Osteoblast (primary cell): ENCODE data around the gene HHATL. TPM values are rescaled to one million over a fixed set of nuclear protein-coding genes. Genes with fewer than 3 reads are reported as not detected.
A peak's percentile ranks its signal among the peaks of the same experiment; 100 is the strongest.

Experiments
- DNase-seq: peaks from one replicate; pipeline ENCODE4 v3.0.0; 2011; ENCODE audit warnings: low spot score, mixed read lengths; ENCODE audit not compliant: insufficient read length; ENCODE audit errors: missing footprints
- H2AFZ ChIP-seq: 2 replicates; pipeline ENCODE4 v1.6.0; 2011; ENCODE audit warnings: mild to moderate bottlenecking, low read length
- H3K27ac ChIP-seq: 2 replicates; pipeline ENCODE4 v1.5.1; 2011; ENCODE audit warnings: mild to moderate bottlenecking, low read depth, low read length, moderate library complexity
- H3K27me3 ChIP-seq: 2 replicates; pipeline ENCODE4 v1.6.0; 2012; ENCODE audit warnings: mild to moderate bottlenecking, control low read depth, inconsistent platforms, low read length, moderate library complexity; ENCODE audit not compliant: insufficient read depth
- H3K36me3 ChIP-seq: 2 replicates; pipeline ENCODE4 v1.5.1; 2011; ENCODE audit warnings: mild to moderate bottlenecking, low read length, control low read depth, moderate library complexity; ENCODE audit not compliant: insufficient read depth
- H3K4me1 ChIP-seq: 2 replicates; pipeline ENCODE4 v1.5.1; 2011; ENCODE audit warnings: mild to moderate bottlenecking, low read length, control low read depth, moderate library complexity; ENCODE audit not compliant: insufficient read depth
- H3K4me2 ChIP-seq: 2 replicates; pipeline ENCODE4 v1.6.0; 2011; ENCODE audit warnings: mild to moderate bottlenecking, low read length; ENCODE audit not compliant: insufficient read depth
- H3K4me3 ChIP-seq: fragments of 200-600 bp; sonication (generic); 3 replicates; pipeline ENCODE4 v1.5.1; 2012; ENCODE audit warnings: mild to moderate bottlenecking, low read length, inconsistent platforms; ENCODE audit not compliant: insufficient read depth
- H3K79me2 ChIP-seq: 2 replicates; pipeline ENCODE4 v1.6.0; 2012; ENCODE audit warnings: mild to moderate bottlenecking, low read length, control low read depth, inconsistent platforms; ENCODE audit not compliant: insufficient read depth
- H3K9me3 ChIP-seq: 2 replicates; pipeline ENCODE4 v1.5.1; 2011; ENCODE audit warnings: low read depth, low read length, control low read depth
- H4K20me1 ChIP-seq: 2 replicates; pipeline ENCODE4 v1.6.0; 2012; ENCODE audit warnings: mild to moderate bottlenecking, low read length, control low read depth; ENCODE audit not compliant: insufficient read depth
- CTCF ChIP-seq: IDR thresholded peaks from 2 replicates; pipeline ENCODE4 v1.5.1; 2011; ENCODE audit warnings: mild to moderate bottlenecking, low read depth, low read length, moderate library complexity; ENCODE audit errors: extremely low read depth
- total RNA-seq: library from RNA; depleted of rRNA; stranded (reverse); fragments of >200 nt; gene quantifications from 2 replicates; pipeline ENCODE4 v1.2.3, GENCODE V29; 2012

Gene HHATL
- total RNA-seq, 1 donor = not detected

- Histone ChIP-seq H3K9me3 (no peaks in the 10 kb centered on the region), H4K20me1 (peaks cover 2% of the 10 kb centered on the region), H3K4me1 (peaks cover 15% of the 10 kb centered on the region), H3K36me3 (no peaks in the 10 kb centered on the region), H3K27ac (no peak overlapping the region), H3K79me2 (no peaks in the 10 kb centered on the region), H3K4me2 (no peak overlapping the region), H3K4me3 (no peak overlapping the region), H2AFZ (no peak overlapping the region), H3K27me3 (peaks cover 18% of the 10 kb centered on the region)
- no peak for TF ChIP-seq CTCF
- DNase-seq = no peak
These were observed 21.1 kb downstream of the HHATL start for GRCh38 chr3:42681361-42682038.

GRCh38 chr3:42680806-42681205, 21.8 kb downstream of the HHATL start:
- no peak for TF ChIP-seq CTCF
- H2AFZ ChIP-seq = no peak overlapping the region
- H3K36me3 ChIP-seq = no peaks in the 10 kb centered on the region
- no peak overlapping the region for H3K27ac ChIP-seq
- DNase-seq = peak; percentile 87
- no peaks in the 10 kb centered on the region for H3K79me2 ChIP-seq
- peaks cover 11% of the 10 kb centered on the region for H3K27me3 ChIP-seq
- H3K4me1 ChIP-seq = peaks cover 15% of the 10 kb centered on the region
- peaks cover 1% of the 10 kb centered on the region for H3K9me3 ChIP-seq
- no peak overlapping the region for H3K4me2 ChIP-seq
- no peak overlapping the region for H3K4me3 ChIP-seq
- peaks cover 2% of the 10 kb centered on the region for H4K20me1 ChIP-seq

GRCh38 chr3:42680271-42680670, 22.3 kb downstream of the HHATL start:
- H3K4me2 ChIP-seq = no peak overlapping the region
- no peak overlapping the region for H3K4me3 ChIP-seq
- peaks cover 7% of the 10 kb centered on the region for H3K27me3 ChIP-seq
- TF ChIP-seq CTCF = no peak
- H3K27ac ChIP-seq = no peak overlapping the region
- DNase-seq = peak; percentile 84
- H3K9me3 ChIP-seq = peaks cover 2% of the 10 kb centered on the region
- H4K20me1 ChIP-seq = peaks cover 2% of the 10 kb centered on the region
- H3K36me3 ChIP-seq = no peaks in the 10 kb centered on the region
- H3K4me1 ChIP-seq = peaks cover 15% of the 10 kb centered on the region
- H2AFZ ChIP-seq = no peak overlapping the region
- H3K79me2 ChIP-seq = no peaks in the 10 kb centered on the region

GRCh38 chr3:42678447-42678846, 24.2 kb downstream of the HHATL start:
- Histone ChIP-seq H3K4me2 (no peak overlapping the region), H4K20me1 (peaks cover 2% of the 10 kb centered on the region), H3K79me2 (no peaks in the 10 kb centered on the region), H3K36me3 (no peaks in the 10 kb centered on the region), H2AFZ (no peak overlapping the region), H3K4me1 (peaks cover 13% of the 10 kb centered on the region), H3K27ac (no peak overlapping the region), H3K4me3 (no peak overlapping the region), H3K9me3 (peaks cover 2% of the 10 kb centered on the region), H3K27me3 (no peaks in the 10 kb centered on the region)
- TF ChIP-seq CTCF = no peak
- DNase-seq = no peak
